HG02798 (cell line): ENCODE results near the gene CLDND1.

Experiments used
- ATAC-seq: cut with Tn5 transposase; IDR thresholded peaks from one replicate; pipeline ENCODE4 v1.9.1; 2021; ENCODE audit warnings: mild to moderate bottlenecking; ENCODE audit not compliant: unreplicated experiment, poor library complexity

CLDND1 gene

GRCh38 chr3:98521897-98522543 lies 682 bp downstream of the CLDND1 start:
- peak; percentile 39 for ATAC-seq

- ATAC-seq = no peak
Observed at GRCh38 chr3:98519351-98519750, 3.4 kb downstream of the CLDND1 start.

GRCh38 chr3:98518816-98519215 lies 3.9 kb downstream of the CLDND1 start:
- ATAC-seq = no peak

GRCh38 chr3:98514948-98515347 lies 7.8 kb downstream of the CLDND1 start:
- ATAC-seq = no peak

GRCh38 chr3:98513736-98514135 lies 9.0 kb downstream of the CLDND1 start:
- ATAC-seq = no peak

GRCh38 chr3:98513091-98513511 lies 9.6 kb downstream of the CLDND1 start:
- ATAC-seq = no peak

GRCh38 chr3:98512576-98512975 lies 10.1 kb downstream of the CLDND1 start:
- ATAC-seq = no peak

GRCh38 chr3:98508582-98508981 lies 14.1 kb downstream of the CLDND1 start:
- no peak for ATAC-seq

GRCh38 chr3:98504539-98504938 lies 18.2 kb downstream of the CLDND1 start:
- no peak for ATAC-seq

GRCh38 chr3:98501863-98502576 lies 20.7 kb downstream of the CLDND1 start:
- no peak for ATAC-seq

- ATAC-seq = no peak
Observed at GRCh38 chr3:98501270-98501669, 21.4 kb downstream of the CLDND1 start.

- no peak for ATAC-seq
Observed at GRCh38 chr3:98500019-98500418, 22.7 kb downstream of the CLDND1 start.

- ATAC-seq = no peak
Observed at GRCh38 chr3:98497381-98497780, 25.3 kb downstream of the CLDND1 start, which contains the start of gene OR5K2. Gene OR5K2 (plus strand): TSS chr3:98497681. CDS start chr3:98497681, 0 bp downstream.

GRCh38 chr3:98483626-98484025 lies 39.1 kb downstream of the CLDND1 start:
- no peak for ATAC-seq

GRCh38 chr3:98482717-98483482 lies 39.8 kb downstream of the CLDND1 start:
- ATAC-seq = no peak
